DOHH2 (cell line): ENCODE measurements around the gene TENT4A.

ENCODE experiments used
- H3F3A ChIP-seq: fragments of 200-600 bp; sonication (generic), shearing (Covaris generic); 2 replicates; pipeline ENCODE4 v1.6.0; 2016; ENCODE audit warnings: antibody characterized with exemption, mild to moderate bottlenecking; ENCODE audit not compliant: control insufficient read depth, insufficient read depth
- H3K27ac ChIP-seq: fragments of 200-600 bp; sonication (generic); 2 replicates; pipeline ENCODE4 v1.5.1; 2014; ENCODE audit warnings: low read depth, mild to moderate bottlenecking, low read length, moderate library complexity
- H3K27me3 ChIP-seq: fragments of 200-600 bp; sonication (generic); 2 replicates; pipeline ENCODE4 v1.6.1; 2014; ENCODE audit warnings: mild to moderate bottlenecking, low read length, mixed read lengths; ENCODE audit not compliant: control insufficient read depth
- H3K36me3 ChIP-seq: fragments of 200-600 bp; sonication (generic); 2 replicates; pipeline ENCODE4 v1.6.1; 2014; ENCODE audit warnings: mild to moderate bottlenecking, low read length, moderate library complexity, mixed read lengths; ENCODE audit not compliant: control insufficient read depth
- H3K4me1 ChIP-seq: fragments of 200-600 bp; sonication (generic); 2 replicates; pipeline ENCODE4 v1.6.1; 2014; ENCODE audit warnings: mild to moderate bottlenecking, low read length, mixed read lengths; ENCODE audit not compliant: control insufficient read depth
- H3K4me2 ChIP-seq: fragments of 200-600 bp; sonication (generic); 2 replicates; pipeline ENCODE4 v1.6.0; 2014; ENCODE audit warnings: mild to moderate bottlenecking, low read length, moderate library complexity
- H3K4me3 ChIP-seq: fragments of 200-600 bp; sonication (generic); 2 replicates; pipeline ENCODE4 v1.5.1; 2014; ENCODE audit warnings: mild to moderate bottlenecking, low read length, mixed read lengths
- H3K79me2 ChIP-seq: fragments of 200-600 bp; sonication (generic); 2 replicates; pipeline ENCODE4 v1.6.1; 2014; ENCODE audit warnings: mild to moderate bottlenecking, low read length, mixed read lengths; ENCODE audit not compliant: control insufficient read depth
- H3K9me2 ChIP-seq: fragments of 200-600 bp; sonication (generic); replicated peaks from 2 replicates; pipeline ENCODE4 v1.6.1; 2014; ENCODE audit warnings: mild to moderate bottlenecking, low read length, mixed read lengths; ENCODE audit not compliant: control insufficient read depth
- H3K9me3 ChIP-seq: fragments of 200-600 bp; sonication (generic); 2 replicates; pipeline ENCODE4 v1.6.1; 2014; ENCODE audit warnings: antibody characterized with exemption, low read length, mixed read lengths; ENCODE audit not compliant: control insufficient read depth, insufficient read depth
- H4K20me1 ChIP-seq: fragments of 200-600 bp; sonication (generic); 2 replicates; pipeline ENCODE4 v1.6.0; 2014; ENCODE audit warnings: low read depth, mild to moderate bottlenecking, antibody characterized with exemption, low read length, moderate library complexity; ENCODE audit not compliant: control insufficient read depth, insufficient read depth
- CTCF ChIP-seq: fragments of 200-600 bp; sonication (generic); IDR thresholded peaks from one replicate; pipeline ENCODE4 v1.5.1; 2014; ENCODE audit warnings: antibody characterized with exemption, mild to moderate bottlenecking, low read depth, low read length; ENCODE audit not compliant: poor library complexity, severe bottlenecking
- EZH2phosphoT487 ChIP-seq: fragments of 200-600 bp; sonication (generic); IDR thresholded peaks from 2 replicates; pipeline ENCODE4 v1.6.1; 2017; ENCODE audit warnings: borderline replicate concordance, mild to moderate bottlenecking, antibody characterized with exemption, low read length, moderate library complexity, mixed read lengths

The TENT4A gene

GRCh38 chr5:6730807-6731206, 17.6 kb downstream of the TENT4A start:
- TF ChIP-seq EZH2phosphoT487 (no peak), CTCF (no peak)
- H3K79me2 ChIP-seq = peaks cover 100% of the 10 kb centered on the region
- no peak overlapping the region for H3K27ac ChIP-seq
- peaks cover 75% of the 10 kb centered on the region for H3K36me3 ChIP-seq
- no peaks in the 10 kb centered on the region for H3K9me2 ChIP-seq
- peaks cover 75% of the 10 kb centered on the region for H4K20me1 ChIP-seq
- 0 out of 2 replicates have a peak, but pooled peaks cover under 1% of the 10 kb centered on the region for H3F3A ChIP-seq
- H3K9me3 ChIP-seq = no peaks in the 10 kb centered on the region
- peaks cover 78% of the 10 kb centered on the region for H3K4me1 ChIP-seq
- H3K4me3 ChIP-seq = no peak overlapping the region
- no peak overlapping the region for H3K4me2 ChIP-seq
- no peaks in the 10 kb centered on the region for H3K27me3 ChIP-seq

- no peak for TF ChIP-seq EZH2phosphoT487
- no peak for TF ChIP-seq CTCF
- peaks cover 73% of the 10 kb centered on the region for H3K36me3 ChIP-seq
- H3K9me2 ChIP-seq = no peaks in the 10 kb centered on the region
- H3F3A ChIP-seq = no peaks in the 10 kb centered on the region
- H3K9me3 ChIP-seq = no peaks in the 10 kb centered on the region
- no peak overlapping the region for H3K27ac ChIP-seq
- no peaks in the 10 kb centered on the region for H3K27me3 ChIP-seq
- H3K4me1 ChIP-seq = peaks cover 77% of the 10 kb centered on the region
- H4K20me1 ChIP-seq = peaks cover 74% of the 10 kb centered on the region
- no peak overlapping the region for H3K4me3 ChIP-seq
- peaks cover 100% of the 10 kb centered on the region for H3K79me2 ChIP-seq
- no peak overlapping the region for H3K4me2 ChIP-seq
Observed at GRCh38 chr5:6731465-6732237, 18.4 kb downstream of the TENT4A start.

- Histone ChIP-seq H3K9me2 (no peaks in the 10 kb centered on the region), H3K4me2 (no peak overlapping the region), H3K9me3 (no peaks in the 10 kb centered on the region), H4K20me1 (peaks cover 66% of the 10 kb centered on the region), H3K36me3 (peaks cover 80% of the 10 kb centered on the region), H3K27me3 (no peaks in the 10 kb centered on the region), H3K79me2 (peaks cover 100% of the 10 kb centered on the region), H3K4me3 (no peak overlapping the region), H3F3A (no peaks in the 10 kb centered on the region), H3K27ac (no peak overlapping the region), H3K4me1 (peaks cover 74% of the 10 kb centered on the region)
- no peak for TF ChIP-seq CTCF
- TF ChIP-seq EZH2phosphoT487 = no peak
Observed at GRCh38 chr5:6732634-6733410, 19.6 kb downstream of the TENT4A start.
